HG03103 (cell line): ENCODE results near the gene ABCD1.

Experiments
- ATAC-seq: cut with Tn5 transposase; IDR thresholded peaks from one replicate; pipeline ENCODE4 v1.9.1; 2021; ENCODE audit warnings: low read depth; ENCODE audit not compliant: unreplicated experiment

The ABCD1 gene

DNA sequence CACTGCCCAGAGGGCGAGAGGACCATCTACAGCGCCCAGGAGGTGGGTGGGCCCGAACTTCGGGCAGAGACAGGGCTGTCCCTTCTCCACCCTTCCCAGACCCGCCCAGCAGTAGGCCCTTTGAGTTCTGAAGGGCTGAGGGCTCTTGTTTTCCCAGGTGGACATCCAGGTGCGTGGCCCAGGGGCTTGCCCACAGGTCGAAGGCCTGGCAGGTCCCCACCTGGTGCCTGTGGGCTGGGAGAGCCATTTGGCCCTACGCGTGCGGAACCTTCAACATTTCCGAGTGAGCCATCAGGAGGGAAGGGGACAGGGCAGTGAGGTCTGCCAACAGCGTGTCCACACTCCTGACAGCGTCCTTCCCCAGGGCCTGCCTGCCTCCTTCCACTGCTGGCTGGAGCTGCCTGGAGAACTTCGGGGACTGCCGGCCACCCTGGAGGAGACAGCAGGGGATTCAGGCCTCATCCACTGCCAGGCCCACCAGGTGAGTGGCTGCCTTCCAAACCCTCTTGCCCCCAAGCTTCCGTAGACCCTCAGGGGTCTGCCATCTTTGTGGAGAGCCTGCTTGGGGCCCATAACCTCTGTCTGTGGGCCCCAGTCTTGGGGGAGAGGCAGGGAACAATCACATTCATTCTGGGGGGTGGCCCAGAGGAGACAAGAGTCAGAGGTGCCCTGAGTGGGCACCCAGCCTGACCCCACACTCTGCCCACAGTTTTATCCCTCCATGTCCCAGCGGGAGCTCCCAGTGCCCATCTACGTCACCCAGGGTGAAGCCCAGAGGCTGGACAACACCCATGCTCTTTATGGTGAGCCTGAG is 46.2 kb downstream of the ABCD1 start:
- no peak for ATAC-seq

GRCh38 chrX:153771415-153772315 is 47.0 kb downstream of the ABCD1 start:
- no peak for ATAC-seq

DNA sequence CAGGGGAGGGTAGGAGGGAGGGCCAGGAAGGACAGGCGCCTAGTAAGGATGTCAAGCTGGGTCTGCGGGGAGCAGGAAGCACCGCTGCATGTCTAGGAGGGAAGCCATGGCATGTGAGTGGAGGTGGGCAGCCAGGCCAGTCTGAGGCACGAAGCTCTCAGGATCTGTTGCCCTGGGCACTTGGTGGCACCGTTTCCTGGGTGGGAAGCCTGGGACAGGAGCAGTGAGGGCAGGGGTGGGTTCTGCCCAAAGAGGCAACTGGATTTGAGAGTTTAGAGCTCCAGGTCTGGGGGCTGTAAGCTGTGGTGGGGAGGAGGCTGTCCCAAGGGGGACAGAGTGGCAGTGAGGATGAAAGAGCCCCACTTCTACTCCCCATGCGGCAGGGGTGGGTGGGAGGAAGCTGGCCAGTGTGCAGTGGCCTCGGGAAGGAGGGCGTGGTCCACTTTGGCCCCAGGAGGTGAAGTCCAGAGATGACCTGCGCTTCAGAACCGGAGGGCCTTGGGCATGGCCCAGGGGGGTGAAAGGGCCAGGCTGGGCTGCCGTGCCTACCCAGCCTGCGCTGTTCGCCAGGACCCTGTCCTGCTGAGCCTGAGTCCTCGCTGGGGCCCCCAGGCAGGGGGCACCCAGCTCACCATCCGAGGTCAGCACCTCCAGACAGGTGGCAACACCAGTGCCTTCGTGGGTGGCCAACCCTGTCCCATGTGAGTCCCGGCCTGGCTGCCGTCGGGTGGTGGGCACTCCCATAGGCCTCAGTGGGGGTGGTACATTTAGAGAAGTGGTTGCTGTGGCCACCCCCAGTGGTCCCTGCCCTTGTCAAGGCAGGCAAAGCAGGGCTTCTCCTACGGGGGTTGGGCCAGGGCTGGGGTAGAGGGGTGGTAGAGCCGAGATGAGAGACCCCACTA is 47.9 kb downstream of the ABCD1 start:
- no peak for ATAC-seq

DNA sequence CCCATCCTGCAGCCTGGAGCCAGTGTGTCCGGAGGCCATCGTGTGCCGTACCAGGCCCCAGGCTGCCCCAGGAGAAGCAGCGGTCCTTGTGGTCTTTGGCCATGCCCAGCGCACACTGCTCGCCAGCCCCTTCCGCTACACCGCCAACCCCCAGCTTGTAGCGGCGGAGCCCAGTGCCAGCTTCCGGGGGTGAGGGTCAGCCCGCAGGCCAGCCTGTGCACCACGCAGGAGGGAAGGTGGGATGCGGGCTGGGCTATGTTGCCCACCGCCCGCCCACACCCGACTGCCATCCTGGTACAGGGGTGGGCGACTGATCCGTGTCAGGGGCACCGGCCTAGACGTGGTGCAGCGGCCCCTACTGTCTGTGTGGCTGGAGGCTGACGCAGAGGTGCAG is 48.6 kb downstream of the ABCD1 start:
- ATAC-seq, result no peak

DNA sequence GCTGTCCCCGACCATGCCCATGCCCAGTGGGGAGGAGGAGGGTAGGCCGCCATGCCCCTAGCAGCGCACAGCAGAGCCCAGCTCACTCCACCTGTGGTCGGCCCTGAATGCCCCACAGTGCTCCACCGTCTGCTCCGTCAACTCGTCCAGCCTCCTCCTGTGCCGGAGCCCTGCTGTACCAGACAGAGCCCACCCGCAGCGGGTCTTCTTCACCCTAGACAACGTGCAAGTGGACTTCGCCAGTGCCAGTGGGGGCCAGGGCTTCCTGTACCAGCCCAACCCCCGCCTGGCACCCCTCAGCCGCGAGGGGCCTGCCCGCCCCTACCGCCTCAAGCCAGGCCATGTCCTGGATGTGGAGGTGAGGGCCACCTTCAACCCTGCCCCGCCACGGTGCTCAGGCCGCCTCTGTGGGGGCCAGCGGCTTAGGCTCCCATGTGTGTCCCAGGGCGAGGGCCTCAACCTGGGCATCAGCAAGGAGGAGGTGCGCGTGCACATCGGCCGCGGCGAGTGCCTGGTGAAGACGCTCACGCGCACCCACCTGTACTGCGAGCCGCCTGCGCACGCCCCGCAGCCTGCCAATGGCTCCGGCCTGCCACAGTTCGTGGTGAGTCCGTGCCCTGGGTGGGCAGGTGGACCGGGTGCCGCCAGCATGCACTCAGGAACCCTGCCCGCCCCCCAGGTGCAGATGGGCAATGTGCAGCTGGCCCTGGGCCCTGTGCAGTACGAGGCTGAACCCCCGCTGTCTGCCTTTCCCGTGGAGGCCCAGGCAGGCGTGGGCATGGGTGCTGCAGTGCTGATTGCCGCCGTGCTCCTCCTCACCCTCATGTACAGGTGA is 49.3 kb downstream of the ABCD1 start:
- ATAC-seq, result no peak

DNA sequence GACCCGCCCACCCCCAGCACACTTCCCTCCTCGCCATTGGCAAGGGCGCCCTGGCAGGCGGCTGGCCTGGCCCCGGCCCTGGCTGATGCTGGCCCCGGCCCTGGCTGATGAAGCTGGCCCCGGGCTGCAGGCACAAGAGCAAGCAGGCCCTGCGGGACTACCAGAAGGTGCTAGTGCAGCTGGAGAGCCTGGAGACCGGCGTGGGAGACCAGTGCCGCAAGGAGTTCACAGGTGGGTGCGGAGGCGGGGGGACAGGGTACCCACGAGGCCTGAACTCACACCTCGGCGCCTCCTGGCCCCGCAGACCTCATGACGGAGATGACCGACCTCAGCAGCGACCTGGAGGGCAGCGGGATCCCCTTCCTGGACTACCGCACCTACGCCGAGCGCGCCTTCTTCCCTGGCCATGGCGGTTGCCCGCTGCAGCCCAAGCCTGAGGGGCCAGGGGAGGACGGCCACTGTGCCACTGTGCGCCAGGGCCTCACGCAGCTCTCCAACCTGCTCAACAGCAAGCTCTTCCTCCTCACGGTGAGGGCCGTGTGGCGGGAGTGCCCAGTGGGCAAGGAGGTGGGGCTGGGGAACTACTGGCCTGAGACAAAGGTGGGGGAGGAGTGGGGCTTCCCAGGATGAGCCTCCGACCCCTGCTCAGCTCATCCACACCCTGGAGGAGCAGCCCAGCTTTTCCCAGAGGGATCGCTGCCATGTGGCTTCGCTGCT is 50.1 kb downstream of the ABCD1 start:
- no peak for ATAC-seq

GRCh38 chrX:153775293-153776119 is 50.9 kb downstream of the ABCD1 start:
- ATAC-seq, result no peak

- ATAC-seq, result no peak
Measured at GRCh38 chrX:153776120-153776599, 51.5 kb downstream of the ABCD1 start.

DNA sequence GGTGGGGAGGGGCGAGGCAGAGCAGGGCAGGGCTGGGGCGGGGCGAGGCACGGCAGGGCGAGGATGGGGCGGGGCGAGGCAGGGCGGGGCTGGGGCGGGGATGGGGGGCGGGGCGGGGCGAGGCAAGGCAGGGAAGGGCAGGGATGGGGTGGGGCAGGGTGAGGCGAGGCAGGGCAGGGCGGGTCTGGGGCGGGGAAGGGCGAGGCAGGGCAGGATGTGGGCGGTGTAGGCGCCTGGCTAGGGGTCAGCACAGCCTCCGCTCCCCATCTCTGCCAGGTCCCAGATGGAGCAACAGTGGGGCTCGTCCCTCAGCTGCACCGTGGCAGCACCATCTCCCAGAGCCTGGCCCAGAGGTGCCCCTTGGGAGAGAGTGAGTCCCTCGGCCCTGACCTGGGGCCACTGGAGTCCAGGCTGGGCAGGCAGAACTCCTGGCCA is 52.0 kb downstream of the ABCD1 start:
- ATAC-seq, result no peak

- no peak for ATAC-seq
Measured at GRCh38 chrX:153777261-153778090, 52.8 kb downstream of the ABCD1 start.

DNA sequence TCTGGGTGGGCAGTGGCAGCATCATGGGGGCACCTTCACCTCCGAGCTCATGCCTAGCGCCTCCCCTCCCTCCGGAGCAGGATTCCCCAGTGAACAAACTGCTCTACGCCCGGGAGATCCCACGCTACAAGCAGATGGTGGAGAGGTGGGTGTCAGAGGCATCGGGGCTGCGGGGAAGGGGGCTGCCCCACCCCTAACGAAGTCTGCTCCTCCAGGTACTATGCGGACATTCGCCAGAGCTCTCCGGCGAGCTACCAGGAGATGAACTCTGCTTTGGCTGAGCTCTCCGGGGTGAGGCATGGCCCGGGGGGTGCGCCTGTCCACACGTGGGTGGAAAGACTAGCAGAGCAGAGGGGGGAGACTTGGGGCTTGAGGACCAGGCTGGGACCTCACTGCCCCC is 53.5 kb downstream of the ABCD1 start:
- ATAC-seq, result no peak

- ATAC-seq, result no peak
Measured at GRCh38 chrX:153778684-153779101, 54.0 kb downstream of the ABCD1 start.

DNA sequence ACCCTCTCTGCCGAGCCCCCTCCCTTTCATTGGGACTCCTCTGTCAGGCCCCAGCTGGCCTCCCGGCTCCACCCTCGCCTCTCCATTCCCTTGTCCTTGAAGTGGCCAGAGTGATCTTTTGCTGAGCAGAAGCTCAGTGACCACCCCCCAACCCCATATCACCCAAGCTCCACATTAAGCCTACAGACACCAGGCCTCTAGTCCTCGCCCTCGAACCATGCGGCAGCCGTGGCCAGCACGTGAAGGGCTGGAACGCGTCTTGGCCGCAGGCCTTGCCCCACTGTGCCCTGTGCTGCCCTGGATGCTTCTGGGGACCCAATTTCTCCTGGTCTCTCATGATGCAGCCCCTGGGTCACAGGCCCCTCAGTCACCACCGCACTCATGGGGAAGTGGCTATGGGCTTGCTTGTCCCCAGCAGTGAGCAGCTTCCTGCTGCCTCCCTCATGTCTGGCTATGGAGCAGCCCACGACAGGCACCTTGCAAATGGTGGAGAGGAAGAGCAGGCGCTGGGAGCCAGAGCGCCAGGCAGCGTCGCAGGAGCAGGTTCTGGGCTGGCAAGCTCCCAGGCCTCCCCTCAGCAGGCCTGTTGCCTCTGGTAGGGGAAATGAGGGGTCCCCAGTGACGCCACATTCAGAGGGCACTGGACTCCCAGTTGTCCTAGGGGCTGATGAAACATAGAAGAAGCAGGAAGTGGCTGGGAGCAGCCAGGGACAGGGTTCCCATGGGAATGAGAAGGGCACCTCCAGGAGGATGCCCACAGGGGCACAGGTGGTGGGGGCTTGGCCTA is 55.4 kb downstream of the ABCD1 start:
- ATAC-seq, result no peak

GRCh38 chrX:153780678-153781427 is 56.2 kb downstream of the ABCD1 start, which contains the start of gene SRPK3:
TSS of gene SRPK3 (plus strand) at chrX:153781041. CDS start at chrX:153781087, 46 bp downstream.
- ATAC-seq, result no peak

- ATAC-seq, result no peak
Measured at GRCh38 chrX:153781428-153782047, 56.9 kb downstream of the ABCD1 start.
